ENCODE results near the gene HSD17B3. TPM values are rescaled to one million over a fixed set of nuclear protein-coding genes. Genes with fewer than 3 reads are reported as not detected.

HSD17B3 gene
- total RNA-seq, 1 donor, result not detected

- DNase-seq (ENCODE audit: low read depth), result no peak
- no peak for TF ChIP-seq CTCF (IDR thresholded peaks at IDR 0.05; ENCODE audit: insufficient read depth, low read depth, low read length)
- H3K4me3 ChIP-seq (ENCODE audit: low read depth, low read length), result no peak overlapping the region
Measured at GRCh38 chr9:96187151-96187555, 114.8 kb downstream of the HSD17B3 start.

GRCh38 chr9:96186591-96187011, 115.4 kb downstream of the HSD17B3 start:
- no peak overlapping the region for H3K4me3 ChIP-seq (ENCODE audit: low read depth, low read length)
- DNase-seq (ENCODE audit: low read depth), result peak; percentile 36
- no peak for TF ChIP-seq CTCF (IDR thresholded peaks at IDR 0.05; ENCODE audit: insufficient read depth, low read depth, low read length)

- TF ChIP-seq CTCF (IDR thresholded peaks at IDR 0.05; ENCODE audit: insufficient read depth, low read depth, low read length), result no peak
- DNase-seq (ENCODE audit: low read depth), result no peak
- H3K4me3 ChIP-seq (ENCODE audit: low read depth, low read length), result no peak overlapping the region
Measured at GRCh38 chr9:96185518-96186156, 116.3 kb downstream of the HSD17B3 start.

Small RNAs within 50 kb of the gene (small RNA-seq; reads per million reads assigned to genes)
- not detected for gene RNU6-1160P

Other genes with a start within 250 kb of the HSD17B3 start
- 14.8 and 19.0 TPM in 2 replicates for gene SLC35D2, start 81.5 kb upstream of the HSD17B3 start, total RNA-seq
- 4.8 and 5.6 TPM in 2 replicates for gene ZNF367, start 116.2 kb upstream of the HSD17B3 start, total RNA-seq
- gene HABP4, start 148.0 kb upstream of the HSD17B3 start, total RNA-seq, result 9.9 and 10.6 TPM in 2 replicates